NOMO-1 treated with DMSO at 0.1 percent for 48 hours (cell line): ENCODE data around the gene ZNF518A.
"Not testable (repeated sequence)": the region's sequence is repeated elsewhere in the genome, so short reads cannot be mapped to it uniquely, and the experiment has no call there.

Experiments used
- DNase-seq: peaks from one replicate; lab custom pipeline; 2025; ENCODE audit not compliant: unreplicated experiment; lab: John Stamatoyannopoulos, UW

Gene ZNF518A

GRCh38 chr10:96136810-96137209, 6.7 kb downstream of the ZNF518A start:
- DNase-seq = no peak

- DNase-seq = no peak
Observed at GRCh38 chr10:96137567-96137966, 7.5 kb downstream of the ZNF518A start.

- no peak for DNase-seq
Observed at GRCh38 chr10:96138102-96138501, 8.0 kb downstream of the ZNF518A start.

- DNase-seq = no peak
Observed at GRCh38 chr10:96152437-96152836, 22.3 kb downstream of the ZNF518A start.

- no peak for DNase-seq
Observed at GRCh38 chr10:96153070-96153469, 23.0 kb downstream of the ZNF518A start.

- DNase-seq = no peak
Observed at GRCh38 chr10:96165726-96166125, 35.6 kb downstream of the ZNF518A start.

- no peak for DNase-seq
Observed at GRCh38 chr10:96168546-96168945, 38.4 kb downstream of the ZNF518A start.

- DNase-seq = no peak
Observed at GRCh38 chr10:96170230-96170629, 40.1 kb downstream of the ZNF518A start.

GRCh38 chr10:96172666-96173065, 42.6 kb downstream of the ZNF518A start:
- DNase-seq = no peak

- DNase-seq = no peak
Observed at GRCh38 chr10:96176985-96177384, 46.9 kb downstream of the ZNF518A start.

- no peak for DNase-seq
Observed at GRCh38 chr10:96188421-96188820, 58.3 kb downstream of the ZNF518A start.

GRCh38 chr10:96188916-96189315, 58.8 kb downstream of the ZNF518A start:
- no peak for DNase-seq

GRCh38 chr10:96189505-96189904, 59.4 kb downstream of the ZNF518A start:
- DNase-seq = not testable (repeated sequence)

GRCh38 chr10:96201525-96201924, 71.4 kb downstream of the ZNF518A start:
- DNase-seq = no peak

- DNase-seq = no peak
Observed at GRCh38 chr10:96205580-96205979, 75.5 kb downstream of the ZNF518A start.

GRCh38 chr10:96208271-96208670, 78.2 kb downstream of the ZNF518A start:
- no peak for DNase-seq

- no peak for DNase-seq
Observed at GRCh38 chr10:96208946-96209345, 78.8 kb downstream of the ZNF518A start.

GRCh38 chr10:96211764-96212163, 81.7 kb downstream of the ZNF518A start:
- DNase-seq = peak; percentile 17

- DNase-seq = no peak
Observed at GRCh38 chr10:96212911-96213310, 82.8 kb downstream of the ZNF518A start.
